AG04450 (cell line): ENCODE measurements around the gene MMEL1. TPM values are rescaled to one million over a fixed set of nuclear protein-coding genes. Genes with fewer than 3 reads are reported as not detected.

Experiments
- CTCF ChIA-PET: fragments of 300-600, 350-600 bp; formaldehyde crosslinking; extraction: SDS; loops from one replicate; lab custom pipeline; 2022; ENCODE audit warnings: antibody characterized with exemption, inconsistent platforms; lab: Charles Lee
- POLR2A ChIA-PET: fragments of 350-600 bp; formaldehyde crosslinking; extraction: SDS; loops from one replicate; lab custom pipeline; 2021; ENCODE audit warnings: antibody characterized with exemption, inconsistent platforms; lab: Yijun Ruan, JAX
- DNase-seq: peaks from one replicate; pipeline ENCODE4 v3.0.0-alpha.2; 2011; ENCODE audit warnings: low read depth, low spot score
- H3K27ac ChIP-seq: one replicate; pipeline ENCODE4 v1.5.1; 2012; ENCODE audit warnings: low read depth, low read length, control low read depth
- H3K27me3 ChIP-seq: one replicate; pipeline ENCODE4 v1.6.0; 2012; ENCODE audit warnings: low read length; ENCODE audit not compliant: control insufficient read depth, insufficient read depth
- H3K4me3 ChIP-seq: 2 replicates; pipeline ENCODE4 v1.5.1; 2011; ENCODE audit warnings: mild to moderate bottlenecking, low read depth, low read length, control low read depth
- H3K9me3 ChIP-seq: 2 replicates; pipeline ENCODE4 v1.5.1; 2012; ENCODE audit warnings: low read length; ENCODE audit not compliant: control insufficient read depth, insufficient read depth
- polyA plus RNA-seq: library from polyadenylated mRNA; depleted of rRNA; stranded (reverse); fragments of >200 nt; gene quantifications from 2 replicates; pipeline ENCODE4 v1.2.3, GENCODE V29; 2011
- TF ChIP-seq, protein P1 (sequence below): IDR thresholded peaks from 2 replicates; pipeline ENCODE4 v1.5.1; 2011; ENCODE audit warnings: low read depth, low read length, control low read depth, inconsistent platforms

MMEL1 gene
- polyA plus RNA-seq, 1 experiment: 0.21 TPM

DNA sequence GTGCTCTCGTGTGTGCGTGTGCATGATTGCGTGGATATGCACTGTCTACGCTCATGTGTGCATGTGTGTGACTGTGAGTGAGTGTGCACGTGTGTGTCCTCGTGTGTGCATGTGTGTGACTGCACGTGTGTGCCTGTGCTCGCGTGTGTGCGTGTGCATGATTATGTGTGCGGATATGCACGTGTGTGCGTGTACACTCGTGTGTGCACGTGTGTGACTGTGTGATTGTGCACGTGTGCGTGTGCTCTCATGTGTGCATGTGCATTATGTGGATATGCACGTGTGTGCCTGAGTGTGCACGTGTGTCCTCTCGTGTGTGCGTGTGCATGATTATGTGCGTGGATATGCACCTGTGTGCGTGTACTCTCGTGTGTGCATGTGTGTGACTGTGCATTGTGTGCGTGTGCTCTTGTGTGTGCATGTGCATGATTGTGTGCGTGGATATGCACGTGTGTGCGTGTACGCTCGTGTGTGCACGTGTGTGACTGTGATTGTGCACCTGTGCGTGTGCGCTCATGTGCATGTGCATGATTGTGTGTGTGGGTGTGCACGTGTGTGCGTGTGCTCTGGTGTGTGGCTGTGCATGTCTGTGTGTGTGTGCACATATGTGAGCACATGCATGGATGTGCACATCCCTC lies 2.2 kb downstream of the MMEL1 start:
- CTCF ChIA-PET: no interaction called here

DNA sequence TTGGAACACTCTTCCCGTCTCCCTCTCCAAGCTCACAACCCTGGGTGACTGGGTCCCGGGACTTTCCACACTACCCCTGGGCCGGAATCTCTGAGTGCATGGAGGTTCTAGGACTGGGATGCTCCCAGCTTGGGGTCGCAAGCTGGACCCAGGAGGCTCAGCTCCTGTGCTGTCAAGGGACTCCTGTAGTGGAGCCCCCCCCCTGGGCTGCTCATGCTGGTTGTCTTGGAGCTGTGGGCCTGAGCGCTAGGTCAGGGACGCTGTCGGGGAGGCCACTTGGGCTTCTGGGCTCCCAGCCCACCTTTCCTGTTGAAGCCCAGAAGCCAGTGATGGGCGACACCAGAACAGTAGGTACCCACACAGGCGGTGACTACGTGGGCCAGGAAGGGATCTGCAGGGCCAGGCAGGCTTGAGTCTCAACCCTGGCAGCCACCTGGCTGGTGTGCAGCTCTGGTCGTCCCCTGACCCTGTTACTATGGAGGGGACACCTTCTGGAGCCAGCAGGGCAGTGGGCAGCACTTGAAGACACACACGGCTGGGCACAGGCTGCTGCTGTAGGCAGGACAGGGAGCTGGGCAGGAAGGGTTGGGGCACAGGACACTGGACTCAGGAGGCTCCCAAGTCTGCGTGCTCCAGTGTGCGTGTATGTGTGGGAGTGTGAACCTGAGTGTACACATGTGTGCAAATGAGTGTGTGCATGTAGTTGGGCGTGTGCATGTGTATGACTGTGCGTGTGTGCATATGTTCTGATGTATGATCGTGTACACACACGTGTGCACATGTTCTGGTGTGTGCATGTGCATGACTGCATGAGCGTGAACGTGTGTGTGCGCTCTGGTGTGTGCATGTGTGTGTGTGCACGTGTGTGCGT lies 3.0 kb downstream of the MMEL1 start:
- ChIA-PET CTCF (no interaction called here), POLR2A (no interaction called here)
- Histone ChIP-seq H3K9me3 (peaks cover 27% of the 10 kb centered on the region), H3K27ac (no peak overlapping the region), H3K4me3 (no peak overlapping the region), H3K27me3 (peaks cover 28% of the 10 kb centered on the region)
- DNase-seq: no peak
- TF ChIP-seq, protein P1, sequence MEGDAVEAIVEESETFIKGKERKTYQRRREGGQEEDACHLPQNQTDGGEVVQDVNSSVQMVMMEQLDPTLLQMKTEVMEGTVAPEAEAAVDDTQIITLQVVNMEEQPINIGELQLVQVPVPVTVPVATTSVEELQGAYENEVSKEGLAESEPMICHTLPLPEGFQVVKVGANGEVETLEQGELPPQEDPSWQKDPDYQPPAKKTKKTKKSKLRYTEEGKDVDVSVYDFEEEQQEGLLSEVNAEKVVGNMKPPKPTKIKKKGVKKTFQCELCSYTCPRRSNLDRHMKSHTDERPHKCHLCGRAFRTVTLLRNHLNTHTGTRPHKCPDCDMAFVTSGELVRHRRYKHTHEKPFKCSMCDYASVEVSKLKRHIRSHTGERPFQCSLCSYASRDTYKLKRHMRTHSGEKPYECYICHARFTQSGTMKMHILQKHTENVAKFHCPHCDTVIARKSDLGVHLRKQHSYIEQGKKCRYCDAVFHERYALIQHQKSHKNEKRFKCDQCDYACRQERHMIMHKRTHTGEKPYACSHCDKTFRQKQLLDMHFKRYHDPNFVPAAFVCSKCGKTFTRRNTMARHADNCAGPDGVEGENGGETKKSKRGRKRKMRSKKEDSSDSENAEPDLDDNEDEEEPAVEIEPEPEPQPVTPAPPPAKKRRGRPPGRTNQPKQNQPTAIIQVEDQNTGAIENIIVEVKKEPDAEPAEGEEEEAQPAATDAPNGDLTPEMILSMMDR: no peak

More for the DNA sequence above, 2.2 kb downstream of the MMEL1 start:
- DNase-seq: no peak
- Histone ChIP-seq H3K27ac (no peak overlapping the region), H3K27me3 (peaks cover 26% of the 10 kb centered on the region), H3K4me3 (no peak overlapping the region), H3K9me3 (peaks cover 32% of the 10 kb centered on the region)
- TF ChIP-seq, protein P1: no peak
- POLR2A ChIA-PET: no interaction called here

DNA sequence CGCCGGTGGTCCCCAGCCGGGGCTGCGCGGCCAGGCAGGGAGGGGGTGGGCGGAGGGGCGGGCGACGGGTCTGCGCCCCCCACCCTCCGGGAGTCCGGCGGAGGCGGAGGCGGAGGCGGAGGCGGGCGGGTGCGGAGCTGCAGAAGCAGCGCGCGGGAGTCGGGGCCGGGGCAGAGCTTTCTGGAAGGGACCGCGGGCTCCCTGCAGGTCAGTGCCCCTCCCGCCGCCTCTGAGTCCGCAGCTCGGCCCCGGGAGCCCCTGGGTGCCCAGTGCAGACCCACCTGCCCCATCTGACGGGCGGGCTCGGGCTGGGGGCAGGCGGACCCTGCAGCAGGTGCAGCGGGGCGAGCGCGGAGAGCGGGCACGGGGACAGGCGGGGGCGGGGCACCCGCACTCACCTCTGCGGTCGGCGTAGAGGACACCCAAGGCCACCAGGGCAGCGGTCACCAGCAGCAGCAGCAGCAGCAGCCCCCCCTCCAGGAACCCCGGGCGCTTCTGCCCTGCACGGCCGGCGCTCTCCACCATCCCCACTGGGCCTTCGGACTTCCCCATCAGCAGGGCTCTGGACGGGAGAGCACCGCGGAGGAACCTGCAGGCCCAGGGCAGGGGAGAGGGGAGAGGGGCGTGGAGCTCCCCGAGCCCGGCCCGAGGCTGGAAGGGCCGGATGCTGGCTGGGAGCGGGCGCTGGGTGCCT lies 3.7 kb downstream of the MMEL1 start:
- TF ChIP-seq, protein P1: no peak
- ChIA-PET CTCF (no interaction called here), POLR2A (no interaction called here)
- no peak overlapping the region for H3K4me3 ChIP-seq
- H3K9me3 ChIP-seq: peaks cover 27% of the 10 kb centered on the region
- no peak overlapping the region for H3K27ac ChIP-seq
- H3K27me3 ChIP-seq: peaks cover 27% of the 10 kb centered on the region
- DNase-seq: no peak

DNA sequence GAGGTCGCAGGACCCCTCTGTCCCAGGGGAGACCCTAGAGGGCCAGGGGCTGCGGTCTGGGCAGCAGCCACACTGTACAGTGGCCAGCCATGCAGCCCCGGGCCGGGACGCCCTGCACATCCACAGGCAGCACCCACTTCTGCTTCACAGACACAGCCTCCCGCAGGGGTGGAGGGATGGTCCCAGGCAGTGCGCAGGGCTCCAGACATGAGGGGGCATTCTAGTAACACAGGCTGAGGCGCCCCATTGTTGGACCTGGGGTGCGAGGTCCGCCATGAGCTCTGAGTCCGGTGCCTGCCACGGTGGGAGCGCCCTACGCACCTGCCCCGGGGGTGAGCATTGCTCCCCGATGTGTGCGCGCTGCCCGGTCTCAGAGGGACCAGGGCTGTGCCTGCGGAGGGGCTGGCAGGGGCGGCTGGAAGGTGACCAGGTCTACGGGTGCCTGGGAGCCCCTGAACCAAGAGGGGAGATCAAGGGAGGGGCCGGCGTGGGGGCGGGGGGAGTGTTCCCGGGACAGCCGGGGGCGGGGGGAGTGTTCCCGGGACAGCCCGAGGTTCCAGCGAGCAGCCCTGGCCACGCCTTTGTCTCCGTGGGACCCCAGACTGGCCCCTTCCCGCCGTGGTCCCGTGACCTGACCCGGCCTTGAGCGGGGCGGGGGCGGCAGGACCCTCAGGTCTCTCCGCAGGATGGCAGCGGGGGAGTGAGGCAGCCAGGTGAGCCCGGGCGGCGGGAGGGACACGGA lies 4.5 kb downstream of the MMEL1 start:
- TF ChIP-seq, protein P1: no peak
- CTCF ChIA-PET: no interaction called here
- Histone ChIP-seq H3K27ac (no peak overlapping the region), H3K4me3 (no peak overlapping the region), H3K27me3 (peaks cover 25% of the 10 kb centered on the region), H3K9me3 (peaks cover 27% of the 10 kb centered on the region)
- POLR2A ChIA-PET: no interaction called here
- DNase-seq: no peak
